Motor neuron (in vitro differentiated cells): ENCODE measurements around the gene PKD1L1. TPM values are rescaled to one million over a fixed set of nuclear protein-coding genes. Genes with fewer than 3 reads are reported as not detected.

Source experiments
- ATAC-seq, 8 experiments: fragments of 200-7000 bp; cut with Tn5 transposase; replicated peaks in 6 of 8; 2 replicates each; pipeline ENCODE4 v1.8.0; 2021; ENCODE audit warnings: mild to moderate bottlenecking in 8 of 8, moderate library complexity in 8 of 8
- H3K27ac ChIP-seq, 2 donors: fragments of 250-450 bp; sonication (Bioruptor Pico); 2 replicates each; pipeline ENCODE4 v1.9.0; 2021; ENCODE audit warnings: antibody characterized with exemption in 2 of 2, mild to moderate bottlenecking in 2 of 2, moderate library complexity in 1 of 2
- H3K4me1 ChIP-seq, 2 donors: fragments of 250-450 bp; sonication (Bioruptor Pico); replicated peaks in 1 of 2; 2 replicates each; pipeline ENCODE4 v1.6.1; 2021; ENCODE audit warnings: antibody characterized with exemption in 2 of 2, mild to moderate bottlenecking in 2 of 2, moderate library complexity in 1 of 2
- H3K4me3 ChIP-seq, 5 donors: fragments of 250-450 bp; sonication (Bioruptor Pico); 2 replicates each; pipeline ENCODE4 v1.9.0; 2021; ENCODE audit warnings: antibody characterized with exemption in 5 of 5, mild to moderate bottlenecking in 5 of 5, moderate library complexity in 4 of 5
- WGBS, 10 experiments: fragments of 450-650 bp; shearing (Covaris generic); methylation state at CpG; one replicate each; pipeline ENCODE4 v1.0.0; 2022; 5-methylcytosine and 5-hydroxymethylcytosine counted together
- in situ Hi-C, 9 experiments: fragments of 400-800 bp; cut with MboI; loops; one replicate each; pipeline ENCODE4 v1.15.0; 2021; ENCODE audit warnings: low sequenced_read_pairs in 9 of 9, low pct_unique_long_range_greater_than_20kb in 2 of 9; ENCODE audit not compliant: unreplicated experiment in 9 of 9
- total RNA-seq, 8 experiments: library from RNA; unstranded; fragments of 300-600 nt; gene quantifications; 2 replicates each; pipeline versions ENCODE4 v1.2.3 to v1.2.4, GENCODE V29; 2022

The PKD1L1 gene
- total RNA-seq, 8 experiments from 2014 or later = 0.09 to 1.6 (median 0.32) TPM; not detected in 1

DNA sequence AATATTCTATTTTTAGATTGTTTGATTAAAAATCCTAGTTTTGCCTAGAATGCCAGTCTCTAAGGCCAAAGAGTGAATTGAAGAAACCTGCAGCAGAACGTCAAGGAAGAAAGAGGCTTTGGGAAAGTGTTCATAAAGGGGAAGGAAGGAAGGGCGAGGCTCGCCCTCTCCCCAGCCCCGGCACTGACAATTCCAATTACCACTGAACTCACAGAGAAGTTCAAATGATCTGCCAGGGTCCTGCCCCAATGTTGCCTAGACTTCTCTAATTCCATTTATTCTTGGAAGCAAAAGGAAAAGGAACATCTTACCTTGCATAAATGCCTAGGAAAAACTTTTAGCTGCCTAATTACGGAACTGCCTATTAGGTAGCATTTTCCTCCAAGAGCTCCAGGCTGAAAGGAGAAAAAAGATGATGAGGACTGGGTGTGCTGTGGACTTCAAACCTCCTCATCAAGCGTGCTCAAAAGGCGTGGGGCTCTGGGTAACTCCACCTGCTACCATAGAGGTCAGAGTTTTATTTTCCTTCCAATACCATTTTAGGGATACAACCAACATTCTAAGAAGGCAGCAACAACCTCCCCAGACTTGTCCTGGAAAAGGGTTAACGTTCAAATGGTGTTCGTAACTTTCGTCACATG lies 134.5 kb downstream of the PKD1L1 start:
- Histone ChIP-seq H3K4me3 (no peak overlapping the region), H3K4me1 (peaks cover 0 to 6% of the 10 kb centered on the region in 2 donors), H3K27ac (no peak overlapping the region)
- 75 to 100% (median 89%) methylated on average over 2 to 10 of the region's 10 CpGs for WGBS, 10 experiments
- in situ Hi-C loops = loop anchor here in 8 of 9 experiments (25.0 kb wide), 3 partner anchors 376 to 551 kb away; no protein-coding TSS in a partner anchor
- ATAC-seq = no peak

DNA sequence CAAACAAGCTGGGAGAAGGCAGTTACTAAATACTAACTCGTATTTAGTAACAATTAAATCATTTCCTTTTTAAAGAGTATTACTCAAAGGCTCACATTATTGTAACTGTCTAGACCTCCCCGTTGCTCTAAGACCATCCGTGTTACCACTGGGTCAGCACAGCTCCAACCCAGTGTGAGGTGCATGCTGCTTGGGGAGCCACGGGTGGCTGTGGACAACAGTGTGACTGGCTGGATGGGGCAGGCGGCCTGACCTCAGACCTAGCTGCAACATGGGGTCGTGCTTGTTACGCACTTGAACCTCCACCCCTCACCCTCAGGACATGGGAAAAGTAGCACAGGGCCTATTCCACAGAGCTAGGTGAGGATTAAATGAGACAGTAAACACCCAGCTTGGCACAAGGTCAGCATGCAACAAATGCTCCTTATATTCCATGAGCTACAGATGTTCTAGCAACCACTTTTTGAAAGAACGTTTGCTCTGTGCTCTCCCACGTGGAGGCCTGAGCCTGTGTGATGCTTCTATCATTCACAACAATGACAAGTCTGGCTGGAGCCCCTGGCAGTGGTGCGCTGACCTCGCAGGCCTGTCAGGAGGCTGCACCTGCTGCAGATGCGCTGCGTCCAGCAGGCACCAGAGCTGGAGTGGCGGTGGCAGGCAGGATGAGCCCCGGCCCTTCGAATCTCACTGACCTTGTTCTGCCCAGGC lies 135.7 kb downstream of the PKD1L1 start:
- in situ Hi-C loops = loop anchor here in 8 of 9 experiments (25.0 kb wide), 3 partner anchors 375 to 550 kb away; no protein-coding TSS in a partner anchor
- WGBS, 10 experiments = 0 to 100% (median 84%) methylated on average over 1 to 9 of the region's 16 CpGs; no CpG with 5 or more reads in 1 of the 10 experiments

DNA sequence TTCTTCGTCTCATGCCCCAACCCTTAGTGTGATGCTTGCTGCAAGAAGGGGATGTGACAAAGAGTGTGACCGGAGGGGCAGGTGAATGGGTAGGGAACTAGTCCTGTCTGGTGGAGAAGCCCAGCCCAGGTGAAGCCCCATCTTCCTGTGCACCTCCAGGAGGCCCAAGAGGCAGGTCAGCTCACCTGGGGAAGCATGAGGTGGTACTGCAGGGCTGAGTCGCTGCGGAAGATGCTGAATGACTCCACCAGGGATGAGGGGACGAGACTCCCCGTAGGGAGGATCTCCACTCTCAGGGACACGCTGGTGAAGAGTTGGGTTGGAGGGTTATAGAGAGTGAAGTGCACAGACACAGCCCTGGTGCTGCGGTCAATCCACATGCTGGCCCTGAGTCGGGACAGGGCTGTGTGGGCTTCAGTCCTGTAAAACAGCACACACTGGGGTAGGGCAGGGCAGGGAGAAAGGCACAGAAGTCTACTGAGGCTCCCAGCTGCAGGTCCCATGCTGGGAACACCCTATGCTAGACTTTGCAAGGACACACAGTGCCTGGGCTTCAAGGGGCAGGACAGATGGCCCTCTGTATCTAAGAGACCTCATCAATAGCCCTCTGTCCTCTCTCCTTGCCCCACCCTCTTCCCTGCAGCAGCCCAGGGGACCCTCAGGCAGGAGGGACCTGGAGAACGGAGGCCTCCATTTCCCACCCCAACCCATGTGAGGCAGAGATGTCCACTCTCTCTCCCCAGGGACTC lies 136.5 kb downstream of the PKD1L1 start:
- peaks cover 0 to 6% of the 10 kb centered on the region in 2 donors for H3K4me1 ChIP-seq
- 0 to 92% (median 84%) methylated on average over 1 to 8 of the region's 10 CpGs; no CpG with 5 or more reads in 4 of the 10 experiments for WGBS, 10 experiments
- H3K4me3 ChIP-seq = no peak overlapping the region
- in situ Hi-C loops = loop anchor here in 8 of 9 experiments (25.0 kb wide), 3 partner anchors 375 to 550 kb away; no protein-coding TSS in a partner anchor
- no peak for ATAC-seq
- H3K27ac ChIP-seq = no peak overlapping the region

More for the DNA sequence above, 135.7 kb downstream of the PKD1L1 start:
- no peak overlapping the region for H3K27ac ChIP-seq
- no peak overlapping the region for H3K4me3 ChIP-seq
- peak in 5 of 8 experiments; percentile 52 to 76 (median 70) for ATAC-seq
- H3K4me1 ChIP-seq = peaks cover 0 to 6% of the 10 kb centered on the region in 2 donors

DNA sequence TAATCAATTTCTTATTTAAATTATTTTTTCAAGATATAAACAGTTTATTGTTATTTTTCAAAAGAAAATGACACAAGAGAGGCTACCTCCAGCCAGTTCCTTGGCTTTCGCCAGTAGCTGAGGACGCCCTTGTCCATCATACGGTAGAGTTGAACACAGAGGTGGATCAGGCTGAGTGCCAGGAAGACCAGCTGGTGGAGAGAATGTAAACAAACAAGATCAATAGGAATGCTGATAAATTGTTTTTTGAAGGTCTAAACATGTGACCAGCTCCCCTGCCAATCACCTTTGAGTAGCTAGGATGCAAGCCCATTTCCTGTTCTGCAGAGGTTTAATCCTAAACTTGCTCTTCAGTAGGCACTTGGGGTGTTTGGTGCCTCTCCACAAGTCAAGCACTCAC lies 138.9 kb downstream of the PKD1L1 start:
- ATAC-seq = no peak
- peaks cover 0 to 6% of the 10 kb centered on the region in 2 donors for H3K4me1 ChIP-seq
- H3K4me3 ChIP-seq = no peak overlapping the region
- in situ Hi-C loops = loop anchor here in 8 of 9 experiments (25.0 kb wide), 3 partner anchors 372 to 547 kb away; no protein-coding TSS in a partner anchor
- no peak overlapping the region for H3K27ac ChIP-seq
- 80 to 100% (median 100%) methylated on average over 1 to 3 of the region's 3 CpGs; no CpG with 5 or more reads in 3 of the 10 experiments for WGBS, 10 experiments

DNA sequence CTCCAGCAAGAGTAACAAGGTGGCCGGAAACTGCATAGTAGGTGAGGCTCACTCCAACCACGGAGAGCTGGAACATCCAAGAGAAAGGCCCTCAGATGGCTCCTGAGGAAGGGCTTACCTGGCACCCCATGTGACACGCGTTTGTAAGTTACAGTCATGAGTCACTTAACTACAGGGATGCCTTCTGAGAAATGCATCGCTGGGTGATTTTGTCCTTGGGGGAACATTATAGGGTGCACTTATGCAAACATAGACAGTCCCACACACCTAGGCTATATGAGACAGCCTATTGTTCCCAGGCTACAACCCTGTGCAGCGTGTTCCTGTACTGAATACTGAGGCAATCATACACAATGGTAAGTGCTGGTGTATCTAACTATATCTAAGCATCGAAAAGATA lies 139.9 kb downstream of the PKD1L1 start:
- in situ Hi-C loops = loop anchor here in 8 of 9 experiments (25.0 kb wide), 3 partner anchors 371 to 546 kb away; no protein-coding TSS in a partner anchor
- no peak overlapping the region for H3K27ac ChIP-seq
- 75 to 100% (median 93%) methylated on average over 2 to 5 of the region's 7 CpGs; no CpG with 5 or more reads in 3 of the 10 experiments for WGBS, 10 experiments
- H3K4me1 ChIP-seq = peaks cover 0 to 6% of the 10 kb centered on the region in 2 donors
- no peak overlapping the region for H3K4me3 ChIP-seq
- no peak for ATAC-seq

DNA sequence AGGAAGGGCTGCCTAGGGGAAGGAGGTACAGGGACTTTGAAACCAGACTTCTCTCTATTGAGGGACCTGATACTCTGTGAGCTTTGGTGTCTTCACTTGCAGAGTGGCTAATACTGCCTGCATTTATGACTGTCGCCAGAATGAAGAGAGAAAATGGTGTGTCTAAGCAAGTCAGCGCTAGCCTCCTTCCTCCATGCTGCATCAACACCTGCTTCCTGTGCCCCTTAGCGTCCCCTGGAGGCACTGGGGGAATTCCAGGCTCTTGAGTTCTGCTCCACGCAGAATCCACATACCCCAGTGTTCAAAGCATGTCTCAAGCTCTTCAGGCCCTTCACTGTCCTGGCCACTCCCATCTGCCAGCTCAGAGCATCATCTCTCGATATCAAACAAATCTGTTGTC lies 140.5 kb downstream of the PKD1L1 start:
- in situ Hi-C loops = loop anchor here in 8 of 9 experiments (25.0 kb wide), 3 partner anchors 370 to 545 kb away; no protein-coding TSS in a partner anchor

DNA sequence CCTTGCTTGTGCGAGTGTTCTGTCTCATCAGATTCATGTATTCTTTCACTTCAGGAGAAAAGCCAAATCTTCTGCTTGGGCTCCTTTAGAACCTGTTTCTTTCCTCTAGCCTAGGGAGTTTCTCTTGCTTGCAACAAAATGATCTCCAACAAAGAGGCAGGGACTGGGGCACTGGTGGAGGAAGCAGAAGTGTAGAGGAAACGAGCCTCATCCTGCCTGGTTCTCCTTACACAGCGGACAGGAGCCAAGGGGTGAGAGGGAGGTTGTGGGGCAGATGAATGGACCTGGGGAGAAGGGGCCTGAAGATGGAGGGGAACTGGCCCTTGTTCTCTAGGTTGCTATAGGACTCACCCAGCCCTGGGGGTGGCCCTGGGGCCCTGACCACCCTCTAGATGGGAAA lies 141.1 kb downstream of the PKD1L1 start:
- H3K27ac ChIP-seq = no peak overlapping the region
- no peak for ATAC-seq
- WGBS, 10 experiments = 60 to 100% (median 78%) methylated on average over 1 to 3 of the region's 3 CpGs; no CpG with 5 or more reads in 6 of the 10 experiments
- in situ Hi-C loops = loop anchor here in 8 of 9 experiments (25.0 kb wide), 3 partner anchors 370 to 545 kb away; no protein-coding TSS in a partner anchor
- H3K4me3 ChIP-seq = no peak overlapping the region
- H3K4me1 ChIP-seq = no peaks in the 10 kb centered on the region

More for the DNA sequence above, 140.5 kb downstream of the PKD1L1 start:
- Histone ChIP-seq H3K27ac (no peak overlapping the region), H3K4me3 (no peak overlapping the region), H3K4me1 (peaks cover 0 to 4% of the 10 kb centered on the region in 2 donors)
- 50 to 100% (median 92%) methylated on average over 1 to 4 of the region's 5 CpGs; no CpG with 5 or more reads in 2 of the 10 experiments for WGBS, 10 experiments
- ATAC-seq = peak in 1 of 8 experiments; percentile 16

DNA sequence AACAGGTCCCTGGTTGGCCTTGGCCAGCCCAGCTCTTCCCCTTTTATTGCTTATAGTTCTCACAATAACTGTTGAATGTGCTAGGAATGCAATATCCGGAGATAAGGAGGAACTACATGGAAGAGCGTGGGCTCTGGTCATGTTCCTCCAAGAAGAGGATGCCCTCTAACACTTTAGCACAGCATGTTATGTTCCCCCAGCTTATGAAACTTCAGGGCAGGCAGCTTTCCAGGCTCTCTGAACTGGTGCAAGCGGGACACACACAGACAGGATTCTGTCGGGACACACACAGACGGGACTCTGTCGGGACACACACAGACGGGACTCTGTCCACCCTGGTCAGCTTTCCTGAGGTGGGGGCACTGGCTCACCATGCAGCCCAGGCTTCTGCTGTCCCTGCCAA lies 141.6 kb downstream of the PKD1L1 start:
- ATAC-seq = no peak
- Histone ChIP-seq H3K27ac (no peak overlapping the region), H3K4me3 (no peak overlapping the region), H3K4me1 (no peaks in the 10 kb centered on the region)
- WGBS, 10 experiments = 10 to 100% (median 90%) methylated on average over 1 to 7 of the region's 7 CpGs; no CpG with 5 or more reads in 4 of the 10 experiments
- in situ Hi-C loops = loop anchor here in 8 of 9 experiments (25.0 kb wide), 3 partner anchors 369 to 544 kb away; no protein-coding TSS in a partner anchor

DNA sequence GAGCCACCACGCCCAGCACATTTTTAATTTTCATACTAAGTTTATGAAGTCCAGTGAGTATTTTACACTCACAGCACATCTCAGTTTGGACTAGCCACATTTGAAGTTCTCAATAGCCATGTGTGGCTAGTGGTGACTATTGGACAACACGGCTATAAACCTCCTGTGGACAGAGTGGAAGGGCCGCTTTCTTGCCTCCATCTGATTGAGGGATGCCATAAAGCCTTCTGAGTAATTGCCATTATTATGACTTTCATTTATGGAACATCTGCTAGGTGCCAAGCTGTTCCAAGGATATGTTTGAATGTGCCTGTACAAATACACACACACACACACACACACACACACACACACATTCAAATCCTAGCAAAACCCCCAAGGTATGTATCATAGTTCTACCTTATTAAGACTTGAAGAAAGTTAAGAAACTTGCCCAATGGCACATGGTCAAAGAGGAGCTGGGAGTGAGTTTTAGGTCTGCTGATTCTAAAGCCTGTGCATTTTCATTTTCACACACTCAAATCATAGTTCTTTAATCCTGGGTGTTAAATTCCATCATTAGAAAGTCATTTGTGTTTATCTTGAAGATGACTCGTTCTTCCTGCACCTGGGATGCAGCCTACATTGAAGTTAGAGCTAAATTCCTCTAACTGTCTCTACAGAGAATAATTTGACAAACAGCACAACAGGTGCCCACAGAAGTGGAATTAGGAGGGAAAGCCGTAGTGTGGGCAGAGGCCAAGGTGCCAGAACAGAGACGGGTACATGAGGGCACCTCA lies 143.3 kb downstream of the PKD1L1 start:
- ATAC-seq = no peak
- H3K4me3 ChIP-seq = no peak overlapping the region
- WGBS, 10 experiments = 60 to 100% (median 100%) methylated on average over 1 to 6 of the region's 6 CpGs; no CpG with 5 or more reads in 3 of the 10 experiments
- in situ Hi-C loops = loop anchor here in 8 of 9 experiments (25.0 kb wide), 3 partner anchors 368 to 543 kb away; no protein-coding TSS in a partner anchor
- no peaks in the 10 kb centered on the region for H3K4me1 ChIP-seq
- H3K27ac ChIP-seq = no peak overlapping the region

DNA sequence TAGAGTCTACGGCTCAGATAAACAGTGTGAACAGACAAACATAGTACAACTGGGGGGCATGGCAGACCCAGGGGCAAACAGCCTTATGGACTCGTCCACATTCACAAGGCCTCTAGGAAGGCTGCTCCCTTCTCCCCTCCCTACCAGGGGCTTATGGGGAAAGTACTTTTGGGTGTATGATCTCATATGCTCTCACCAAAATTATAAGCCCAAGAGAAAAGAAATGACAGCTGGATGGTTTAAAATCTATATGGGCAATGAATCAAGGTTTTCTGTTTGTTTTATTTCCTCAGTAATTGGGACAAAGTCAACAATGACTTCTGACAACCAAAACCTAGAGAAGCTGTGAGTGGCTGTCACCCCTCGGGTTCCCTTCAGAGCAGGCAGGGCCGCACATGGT lies 144.4 kb downstream of the PKD1L1 start:
- no peaks in the 10 kb centered on the region for H3K4me1 ChIP-seq
- H3K27ac ChIP-seq = no peak overlapping the region
- 83 to 100% (median 90%) methylated on average over 1 to 4 of the region's 4 CpGs; no CpG with 5 or more reads in 3 of the 10 experiments for WGBS, 10 experiments
- in situ Hi-C loops = loop anchor here in 8 of 9 experiments (25.0 kb wide), 3 partner anchors 367 to 542 kb away; no protein-coding TSS in a partner anchor
- no peak for ATAC-seq
- H3K4me3 ChIP-seq = no peak overlapping the region

DNA sequence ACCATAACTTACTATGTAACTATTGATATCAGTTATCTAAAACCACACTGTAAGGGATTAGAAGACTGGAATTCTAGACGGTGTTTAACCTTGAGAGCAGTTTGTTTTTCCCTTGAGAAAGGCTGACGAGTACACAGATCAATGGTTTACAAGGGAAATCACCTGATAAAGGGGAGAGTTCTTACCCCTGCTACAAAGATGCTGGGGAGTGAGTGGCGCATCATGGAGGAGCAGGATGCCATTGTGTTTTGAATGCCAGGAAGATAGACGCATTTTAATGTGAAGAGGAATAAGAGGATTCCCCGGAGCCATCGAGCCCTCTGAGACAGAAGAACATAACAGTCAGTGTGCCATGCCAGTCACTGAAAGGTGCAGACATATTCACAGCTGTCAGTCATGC lies 145.2 kb downstream of the PKD1L1 start:
- no peak overlapping the region for H3K27ac ChIP-seq
- ATAC-seq = no peak
- no peaks in the 10 kb centered on the region for H3K4me1 ChIP-seq
- 0 to 100% (median 79%) methylated on average over 1 to 6 of the region's 6 CpGs; no CpG with 5 or more reads in 1 of the 10 experiments for WGBS, 10 experiments
- in situ Hi-C loops = loop anchor here in 8 of 9 experiments (25.0 kb wide), 3 partner anchors 366 to 541 kb away; no protein-coding TSS in a partner anchor
- H3K4me3 ChIP-seq = no peak overlapping the region
